Measurements from ENCODE around the gene DCHS1.

DCHS1 gene

GRCh38 chr11:6627762-6628241 is 27.8 kb downstream of the DCHS1 start:
- no peak for DNase-seq (ENCODE audit: low read depth)

GRCh38 chr11:6626971-6627761 is 28.4 kb downstream of the DCHS1 start:
- no peak for DNase-seq (ENCODE audit: low read depth)

- DNase-seq (ENCODE audit: low read depth): no peak
Observed at GRCh38 chr11:6625832-6626420, 29.7 kb downstream of the DCHS1 start.

GRCh38 chr11:6625156-6625831 is 30.3 kb downstream of the DCHS1 start:
- DNase-seq (ENCODE audit: low read depth): no peak

GRCh38 chr11:6623391-6624363 is 31.9 kb downstream of the DCHS1 start:
- no peak for DNase-seq (ENCODE audit: low read depth)

GRCh38 chr11:6622261-6623171 is 33.1 kb downstream of the DCHS1 start:
- DNase-seq (ENCODE audit: low read depth): no peak

- DNase-seq (ENCODE audit: low read depth): no peak
Observed at GRCh38 chr11:6621711-6622211, 33.8 kb downstream of the DCHS1 start.

GRCh38 chr11:6620636-6621035 is 35.0 kb downstream of the DCHS1 start:
- DNase-seq (ENCODE audit: low read depth): no peak

- peak; percentile 84 for DNase-seq (ENCODE audit: low read depth)
Observed at GRCh38 chr11:6619004-6619745, 36.4 kb downstream of the DCHS1 start, which contains the start of gene TPP1. TSS of gene TPP1 (minus strand) at chr11:6619422. CDS start at chr11:6619400, 22 bp downstream.

GRCh38 chr11:6618117-6619003 is 37.2 kb downstream of the DCHS1 start:
- DNase-seq (ENCODE audit: low read depth): peak; percentile 43

- no peak for DNase-seq (ENCODE audit: low read depth)
Observed at GRCh38 chr11:6617315-6617781, 38.3 kb downstream of the DCHS1 start.

GRCh38 chr11:6616596-6617250 is 38.9 kb downstream of the DCHS1 start:
- DNase-seq (ENCODE audit: low read depth): no peak

- no peak for DNase-seq (ENCODE audit: low read depth)
Observed at GRCh38 chr11:6615882-6616585, 39.6 kb downstream of the DCHS1 start.

GRCh38 chr11:6615046-6615445 is 40.6 kb downstream of the DCHS1 start:
- no peak for DNase-seq (ENCODE audit: low read depth)

- DNase-seq (ENCODE audit: low read depth): no peak
Observed at GRCh38 chr11:6614446-6614845, 41.2 kb downstream of the DCHS1 start.

- no peak for DNase-seq (ENCODE audit: low read depth)
Observed at GRCh38 chr11:6613496-6613895, 42.1 kb downstream of the DCHS1 start.

Measured in stimulated activated CD8-positive, alpha-beta memory T cell treated with anti-CD3 and anti-CD28 coated beads, Interleukin-4, amount 100 ng/mL, for 24 hours (primary cell).